ENCODE results near the gene EGFL8.

EGFL8 gene

GRCh38 chr6:32146687-32147086 is 17.7 kb upstream of the EGFL8 start:
- DNase-seq (ENCODE audit: low read depth) = no peak

GRCh38 chr6:32147401-32148132 is 16.8 kb upstream of the EGFL8 start:
- DNase-seq (ENCODE audit: low read depth) = no peak

- DNase-seq (ENCODE audit: low read depth) = no peak
These were observed 15.9 kb upstream of the EGFL8 start for GRCh38 chr6:32148289-32149091.

- DNase-seq (ENCODE audit: low read depth) = no peak
These were observed 15.2 kb upstream of the EGFL8 start for GRCh38 chr6:32149092-32149755.

- no peak for DNase-seq (ENCODE audit: low read depth)
These were observed 14.2 kb upstream of the EGFL8 start for GRCh38 chr6:32149932-32150870.

- DNase-seq (ENCODE audit: low read depth) = no peak
These were observed 13.1 kb upstream of the EGFL8 start for GRCh38 chr6:32151181-32151862.

- no peak for DNase-seq (ENCODE audit: low read depth)
These were observed 12.3 kb upstream of the EGFL8 start, which contains the start of gene PRRT1 for GRCh38 chr6:32151863-32152768. Gene PRRT1, minus strand, starts transcription at chr6:32151939. Its CDS starts 112 bp downstream, at chr6:32151827.

- no peak for DNase-seq (ENCODE audit: low read depth)
These were observed 11.4 kb upstream of the EGFL8 start for GRCh38 chr6:32152769-32153563.

GRCh38 chr6:32153564-32154513 is 10.6 kb upstream of the EGFL8 start, which contains the start of gene PPT2:
Gene PPT2, plus strand, starts transcription at chr6:32154141. Its CDS starts 454 bp downstream, at chr6:32154595.
- peak; percentile 75 for DNase-seq (ENCODE audit: low read depth)

- DNase-seq (ENCODE audit: low read depth) = no peak
These were observed 9.8 kb upstream of the EGFL8 start for GRCh38 chr6:32154514-32155161.

GRCh38 chr6:32156891-32157290 is 7.5 kb upstream of the EGFL8 start:
- DNase-seq (ENCODE audit: low read depth) = no peak

GRCh38 chr6:32158052-32158451 is 6.3 kb upstream of the EGFL8 start:
- DNase-seq (ENCODE audit: low read depth) = no peak

GRCh38 chr6:32163559-32164258 is 686 bp upstream of the EGFL8 start:
- DNase-seq (ENCODE audit: low read depth) = no peak

- no peak for DNase-seq (ENCODE audit: low read depth)
These were observed 2.1 kb downstream of the EGFL8 start for GRCh38 chr6:32166411-32167061.

- no peak for DNase-seq (ENCODE audit: low read depth)
These were observed 2.9 kb downstream of the EGFL8 start for GRCh38 chr6:32167154-32167760.
